ENCODE measurements around the gene AHNAK.

AHNAK gene

DNA sequence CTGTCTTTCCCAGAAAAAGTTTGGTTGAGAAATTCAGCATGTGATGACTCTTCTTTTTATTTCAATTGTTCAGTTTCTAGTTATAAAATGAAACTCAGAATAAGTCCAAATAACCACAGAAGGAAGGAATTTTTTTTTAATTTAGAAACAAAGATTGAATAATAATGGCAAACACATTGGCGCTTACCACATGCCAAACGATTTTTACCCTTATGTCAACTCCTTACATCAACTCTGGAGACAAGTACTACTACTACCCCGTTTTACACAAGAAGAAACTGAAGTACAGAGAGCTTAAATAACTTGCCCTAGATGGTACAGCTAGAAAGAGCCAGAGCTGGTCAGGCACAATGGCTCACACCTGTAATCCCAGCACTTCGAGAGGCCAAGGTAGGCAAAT, 52.4 kb downstream of the AHNAK start:
- DNase-seq = no peak

DNA sequence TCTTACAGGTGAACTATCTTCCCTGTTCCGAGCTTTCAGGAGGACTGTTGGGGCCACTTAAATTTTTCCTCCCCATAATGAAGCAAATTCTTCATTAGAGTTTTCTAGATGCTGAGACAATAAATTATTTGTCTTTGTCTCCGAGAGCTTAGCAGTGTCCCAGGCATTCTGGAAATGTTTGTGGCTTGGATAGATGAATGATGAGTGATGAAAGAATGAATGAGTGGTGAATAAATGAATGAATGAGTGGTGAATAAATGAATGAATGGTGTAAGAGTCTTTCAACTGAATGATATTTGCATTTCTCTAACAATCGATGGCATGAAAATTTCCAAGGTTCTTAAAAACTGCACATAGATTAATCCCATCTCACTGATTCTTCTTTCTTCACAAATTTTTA, 52.8 kb downstream of the AHNAK start:
- no peak for DNase-seq

DNA sequence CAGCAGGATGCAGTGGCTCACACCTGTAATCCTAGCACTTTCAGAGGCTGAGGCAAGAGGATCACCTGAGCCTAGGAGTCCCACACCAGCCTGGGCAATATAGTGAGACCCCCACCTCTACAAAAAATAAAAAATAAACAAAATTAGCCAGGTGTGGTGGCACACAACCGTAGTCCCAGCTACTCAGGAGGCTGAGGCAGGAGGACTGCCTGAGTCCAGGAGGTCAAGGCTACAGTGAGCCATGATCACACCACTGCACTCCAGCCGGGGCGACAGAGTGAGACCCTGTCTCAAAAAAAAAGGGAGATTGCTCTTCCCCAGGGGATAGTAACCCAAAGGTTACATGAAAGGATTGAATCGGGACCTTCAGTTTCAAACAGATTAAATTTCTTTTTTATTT, 54.0 kb downstream of the AHNAK start:
- no peak for DNase-seq

DNA sequence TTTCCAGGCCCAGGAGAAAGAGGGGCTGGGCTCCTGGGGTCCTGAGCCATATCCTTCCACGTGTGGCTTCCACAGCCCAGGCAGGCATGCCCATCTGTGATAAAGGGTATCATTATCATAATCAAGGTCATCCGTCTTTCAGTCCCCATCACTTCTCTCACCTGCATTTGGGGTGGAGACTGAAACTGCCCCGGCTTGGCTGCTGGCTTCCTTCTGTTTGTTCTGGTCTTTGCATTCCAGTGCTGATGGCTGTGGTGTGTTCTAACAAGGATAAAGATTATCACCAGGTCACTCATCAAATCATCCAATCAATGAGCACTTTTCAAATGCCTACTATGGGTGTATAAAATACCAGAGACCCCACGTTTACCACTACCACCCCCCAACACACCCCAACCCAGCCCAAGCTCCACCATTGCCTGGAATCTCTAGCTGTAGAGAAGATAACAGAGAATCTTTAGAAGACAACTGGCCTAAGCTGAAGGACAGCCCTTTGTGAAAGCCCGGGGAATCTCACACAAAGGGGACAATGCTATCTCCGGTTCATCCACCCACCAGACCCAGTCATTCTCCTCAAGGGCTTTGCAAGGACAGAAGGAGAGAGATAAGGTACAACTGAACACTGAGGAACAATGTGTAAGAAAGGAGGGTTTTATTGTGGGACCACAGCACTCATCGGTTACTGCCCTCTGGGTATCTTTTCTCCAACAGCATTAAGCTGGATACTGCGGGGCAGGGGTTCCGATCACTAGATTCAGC, 54.9 kb downstream of the AHNAK start:
- no peak for DNase-seq

DNA sequence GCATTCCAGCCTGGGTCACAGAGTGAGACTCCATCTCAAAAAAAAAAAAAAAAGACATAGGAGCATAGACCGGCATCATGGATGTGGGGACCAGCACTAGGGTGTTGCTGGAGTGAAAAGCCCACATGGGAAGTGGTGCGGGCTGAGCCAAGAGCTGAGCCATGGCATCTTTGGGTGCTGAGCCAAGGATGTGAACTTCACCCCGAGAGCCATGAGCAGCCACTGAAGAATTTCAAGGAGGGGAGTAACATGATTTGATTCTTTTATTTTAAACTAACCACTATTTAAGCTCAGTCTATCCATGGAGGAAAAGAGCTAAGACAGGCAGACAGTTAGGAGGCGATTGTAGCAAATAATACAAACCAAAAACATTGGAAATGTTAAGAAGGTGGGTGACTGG, 57.4 kb downstream of the AHNAK start:
- DNase-seq = no peak

DNA sequence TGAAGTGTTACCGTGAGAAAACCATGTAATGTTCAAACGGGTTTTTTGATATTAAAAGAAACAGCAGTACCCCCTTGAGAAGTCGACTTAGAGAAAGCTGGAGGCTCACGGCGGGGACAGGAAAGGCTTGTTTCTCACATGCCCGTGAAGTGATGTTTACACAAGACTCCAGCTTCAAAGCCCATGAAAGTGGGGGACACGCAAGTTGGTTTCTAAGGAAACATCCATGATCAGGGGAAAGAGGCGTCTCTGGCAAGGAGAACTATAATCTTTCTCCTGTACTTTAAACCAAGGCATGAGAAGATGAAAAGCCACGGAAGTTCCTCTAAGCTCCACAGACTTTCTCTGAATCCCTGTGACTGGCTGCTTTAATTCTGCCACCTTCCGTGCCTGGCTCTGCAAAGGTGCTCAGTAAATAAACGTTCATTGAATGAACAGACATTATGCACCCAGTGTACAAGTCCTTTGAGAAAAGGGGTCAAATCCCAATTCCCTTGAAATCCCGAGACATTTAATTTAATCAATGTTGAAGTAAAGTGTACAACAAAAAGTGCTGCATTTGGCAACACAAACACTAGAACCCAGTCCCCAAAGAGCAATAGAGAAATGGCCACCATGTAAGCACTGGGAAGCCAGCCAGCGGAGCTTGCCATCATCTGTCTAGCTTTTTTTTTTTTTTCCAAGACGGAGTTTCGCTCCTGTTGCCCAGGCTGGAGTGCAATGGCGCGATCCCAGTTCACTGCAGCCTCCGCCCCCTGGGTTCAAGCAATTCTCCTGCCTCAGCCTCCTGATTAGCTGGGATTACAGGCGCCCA, 58.7 kb downstream of the AHNAK start:
- DNase-seq = no peak

DNA sequence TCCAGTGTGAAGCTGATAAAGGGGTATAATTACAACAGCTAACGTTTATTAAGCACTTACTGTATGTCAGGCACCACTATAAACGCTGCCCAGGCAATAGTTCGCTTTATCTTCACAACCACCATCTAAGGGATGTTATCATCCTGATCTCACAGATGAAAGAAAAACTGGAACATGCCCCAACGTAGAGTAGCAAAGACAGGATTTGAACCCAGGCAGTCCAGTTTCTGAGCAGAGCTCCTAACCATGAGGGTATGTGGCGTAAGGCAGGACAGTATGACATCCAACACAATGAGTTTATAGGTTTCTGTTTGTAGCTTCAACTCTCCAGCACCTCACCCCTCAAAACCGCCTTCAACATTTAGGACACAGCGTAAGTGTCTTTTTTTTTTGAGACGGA, 59.5 kb downstream of the AHNAK start:
- no peak for DNase-seq

DNA sequence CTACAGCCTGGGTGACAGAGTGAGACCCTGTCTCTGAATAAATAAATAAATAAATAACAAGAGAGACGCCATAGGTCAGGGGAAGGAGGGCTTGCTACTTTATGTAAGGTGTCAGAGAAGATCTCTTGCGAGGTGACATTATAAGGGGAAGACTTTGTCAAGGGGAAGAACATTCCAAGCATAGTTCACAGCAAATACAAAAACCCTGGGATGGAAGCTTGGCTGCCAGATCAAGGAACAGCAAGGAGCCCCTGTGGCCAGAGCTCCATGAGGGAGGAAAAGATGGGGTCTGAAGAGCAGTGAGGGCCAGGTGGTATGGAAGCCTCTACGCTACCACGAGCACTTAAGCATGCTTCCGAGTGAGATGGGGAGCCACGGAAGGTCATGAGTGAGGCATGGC, 62.3 kb downstream of the AHNAK start:
- no peak for DNase-seq

DNA sequence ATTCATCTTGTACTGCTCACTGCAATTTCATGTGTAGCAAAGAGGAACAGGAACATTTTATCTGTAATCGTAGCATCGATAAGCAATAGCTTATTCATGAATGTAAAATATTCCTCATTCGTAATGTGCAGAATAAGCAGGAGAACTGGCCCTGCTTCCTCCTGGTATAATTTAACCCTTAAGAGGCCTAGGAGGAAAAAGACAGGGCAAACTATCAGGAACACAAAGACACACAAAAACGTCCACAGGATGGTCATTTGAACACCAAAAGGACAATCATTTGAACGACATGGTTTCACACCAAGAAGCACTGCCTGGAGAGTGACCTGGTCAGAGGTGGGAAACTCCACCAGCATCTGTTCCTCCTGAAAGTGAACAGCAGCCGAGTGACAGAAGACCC, 63.9 kb downstream of the AHNAK start:
- DNase-seq = no peak

DNA sequence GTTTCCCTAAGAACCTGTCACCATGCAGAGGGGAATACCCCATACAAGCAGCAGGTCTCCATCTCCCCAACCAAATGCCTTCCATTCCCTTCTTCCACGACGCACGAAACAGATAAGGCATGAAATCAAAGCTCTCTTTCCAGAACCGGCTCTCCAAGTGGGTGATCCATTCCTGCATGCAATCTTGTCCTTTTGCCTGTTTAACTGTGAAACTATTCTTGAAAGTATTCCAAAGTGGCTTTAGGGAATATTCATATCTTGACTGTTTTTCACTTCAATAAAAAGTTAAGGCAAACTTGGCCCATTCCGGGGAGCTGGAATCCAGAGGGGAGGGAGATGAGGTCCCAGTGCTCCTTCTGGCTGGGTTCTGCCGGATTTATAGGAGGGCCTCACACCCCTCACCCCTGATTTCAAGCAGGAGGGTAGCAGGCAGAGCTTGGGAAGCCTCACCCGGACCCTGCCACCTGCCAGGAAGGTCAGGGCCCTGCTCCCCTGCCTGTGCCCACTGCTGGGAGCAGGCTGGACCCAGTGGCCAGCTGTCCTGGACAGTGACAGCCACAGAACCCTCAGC, 66.9 kb downstream of the AHNAK start:
- DNase-seq = no peak

DNA sequence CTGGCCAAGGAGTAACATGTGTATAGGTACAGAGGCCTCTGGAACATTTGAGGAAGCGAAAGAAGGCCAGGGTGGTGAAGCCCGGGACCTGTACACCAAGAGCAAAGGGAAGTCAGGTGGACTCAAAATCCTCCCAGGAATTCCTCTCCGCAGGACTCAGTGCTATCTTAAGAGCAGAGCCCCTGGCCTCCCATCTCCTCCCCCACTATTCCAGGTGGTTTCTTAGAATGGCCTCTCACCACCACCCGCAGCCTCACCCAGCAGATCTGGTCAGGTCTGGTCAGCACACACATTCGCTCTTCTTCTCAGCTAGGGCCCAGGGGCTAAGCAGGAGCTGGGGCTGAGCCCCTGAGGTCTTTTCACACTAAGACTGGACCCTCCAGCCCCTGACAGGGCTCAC, 68.7 kb downstream of the AHNAK start:
- no peak for DNase-seq

DNA sequence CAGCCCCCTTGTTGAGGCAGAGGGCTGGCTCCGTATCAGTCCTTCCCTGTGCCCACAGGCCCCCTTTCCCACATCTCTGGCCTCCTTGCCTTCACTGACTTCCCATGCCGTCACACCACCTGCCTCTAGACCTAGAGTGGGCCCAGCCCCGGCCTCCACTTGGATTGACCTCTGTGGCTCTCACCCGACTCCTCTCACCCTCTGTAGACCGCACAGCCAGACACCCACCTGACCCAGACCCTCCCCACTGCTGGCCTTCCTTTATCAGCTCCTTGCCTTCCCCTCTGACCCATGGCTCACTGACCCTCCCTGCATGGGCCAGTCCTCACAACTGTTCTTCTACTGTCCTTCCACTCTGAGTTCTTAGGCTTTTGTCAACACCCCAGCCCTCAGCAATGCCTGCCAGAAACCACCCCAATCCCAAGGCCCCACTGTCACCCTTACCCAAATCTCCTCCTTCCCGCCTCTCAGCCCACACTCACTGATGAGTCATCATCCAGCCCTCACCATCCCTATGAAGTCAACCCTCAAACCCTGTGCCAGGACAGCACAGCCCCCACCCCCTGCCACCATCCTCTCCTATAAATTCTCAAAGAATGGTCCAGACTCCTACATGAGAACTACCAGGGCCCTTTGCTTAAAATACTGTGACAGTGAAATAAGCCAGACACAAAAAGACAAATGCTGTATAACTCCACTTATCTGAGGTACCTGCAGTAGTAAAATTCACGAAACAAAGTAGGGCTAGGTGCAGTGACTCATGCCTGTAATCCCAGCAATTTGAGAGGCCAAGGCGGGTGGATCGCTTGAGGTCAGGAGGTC, 74.3 kb downstream of the AHNAK start:
- no peak for DNase-seq

DNA sequence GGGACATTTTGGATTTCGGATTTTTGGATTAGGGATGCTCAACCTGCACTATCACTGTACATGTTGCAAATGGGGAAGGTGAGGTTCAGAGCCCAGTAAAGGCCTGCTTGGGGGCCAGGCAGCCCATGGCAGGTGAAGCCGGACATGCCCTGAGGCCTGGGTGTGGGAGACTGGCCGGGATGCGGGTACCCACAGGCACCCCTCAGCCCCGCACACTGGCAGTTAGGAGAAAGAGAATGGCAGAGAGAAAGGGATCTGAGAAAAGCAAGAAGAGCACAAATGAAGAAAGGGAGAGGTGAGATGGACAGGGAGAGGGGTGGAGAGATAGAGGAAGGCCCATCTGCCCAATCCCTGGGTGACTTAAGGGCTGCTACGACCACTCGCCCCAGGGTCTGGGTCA, 75.0 kb downstream of the AHNAK start:
- DNase-seq = no peak

DNA sequence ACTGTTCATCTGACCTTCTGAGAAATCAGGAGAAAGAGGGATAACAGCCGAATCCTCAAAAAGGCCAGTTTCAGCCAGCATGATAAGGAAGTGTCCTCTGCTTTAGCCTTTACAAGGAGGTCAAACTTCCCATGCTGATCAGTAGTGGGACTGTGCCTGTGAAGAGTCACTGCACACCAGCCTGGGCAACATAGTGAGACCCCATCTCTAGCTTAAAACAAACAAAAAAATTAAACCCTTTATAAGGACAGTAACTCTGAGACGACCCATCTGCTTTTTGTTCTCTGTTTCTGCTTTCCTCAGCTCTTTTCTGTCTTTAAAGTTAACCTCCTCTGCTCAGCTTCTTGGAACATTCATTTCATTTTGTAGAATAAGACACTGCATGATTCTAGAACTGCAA, 78.0 kb downstream of the AHNAK start:
- no peak for DNase-seq

DNA sequence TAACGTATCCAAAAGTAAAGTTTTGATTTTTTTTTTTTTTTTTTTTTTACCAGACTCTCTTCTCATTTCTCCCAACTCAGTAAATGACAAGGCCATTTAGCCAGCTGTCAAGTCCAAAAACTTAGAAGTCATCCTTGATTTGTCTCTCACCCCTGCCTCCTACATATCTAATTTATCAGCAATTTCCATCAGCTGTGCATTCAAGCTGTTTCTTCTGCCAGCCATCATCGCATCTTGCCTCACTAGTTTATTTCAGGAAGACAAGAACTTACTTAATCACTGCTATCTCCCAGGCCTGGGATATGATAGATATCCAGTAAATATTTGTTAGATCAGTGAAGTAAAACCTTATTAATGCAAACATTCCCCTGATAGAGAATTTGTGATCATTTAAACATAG, 80.2 kb downstream of the AHNAK start:
- DNase-seq = no peak

DNA sequence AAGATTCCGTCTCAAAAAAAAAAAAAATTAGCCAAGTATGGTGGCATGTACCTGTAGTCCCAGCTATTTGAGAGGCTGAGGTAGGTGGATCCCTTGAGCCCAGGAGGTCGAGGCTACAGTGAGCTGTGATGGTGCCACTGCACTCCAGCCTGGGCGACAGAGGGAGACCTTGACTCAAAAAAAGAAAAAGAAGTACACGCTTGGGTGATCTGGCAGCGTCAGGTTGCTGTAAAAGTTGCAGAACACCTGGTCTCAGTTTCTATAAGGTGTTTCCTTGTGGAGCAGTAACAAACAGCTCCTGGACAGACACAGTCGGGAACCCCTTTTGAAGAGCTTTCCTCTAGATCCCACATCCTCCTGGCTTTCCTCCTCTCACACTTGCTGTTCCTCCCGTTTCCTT, 82.0 kb downstream of the AHNAK start:
- DNase-seq = no peak

DNA sequence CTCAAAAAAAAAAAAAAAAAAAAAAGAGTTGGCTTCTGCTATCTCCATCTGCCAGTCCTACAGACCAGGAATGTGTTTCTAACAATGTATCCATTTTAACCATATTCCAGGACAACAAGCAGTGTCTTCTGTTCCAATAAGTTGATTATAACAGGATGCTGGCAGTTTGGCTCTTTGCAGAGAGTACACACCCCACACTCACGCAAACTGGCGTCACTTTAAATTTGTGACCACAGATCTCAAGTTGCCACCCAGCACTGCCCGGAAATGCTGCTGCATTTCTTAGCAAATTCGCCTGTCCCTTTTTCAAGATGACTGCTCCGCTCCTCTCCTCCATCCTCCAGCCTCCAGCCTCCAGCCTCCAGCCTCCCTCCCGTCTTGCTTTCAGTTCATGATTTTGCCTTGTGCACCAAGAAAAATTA, 83.5 kb downstream of the AHNAK start:
- no peak for DNase-seq

DNA sequence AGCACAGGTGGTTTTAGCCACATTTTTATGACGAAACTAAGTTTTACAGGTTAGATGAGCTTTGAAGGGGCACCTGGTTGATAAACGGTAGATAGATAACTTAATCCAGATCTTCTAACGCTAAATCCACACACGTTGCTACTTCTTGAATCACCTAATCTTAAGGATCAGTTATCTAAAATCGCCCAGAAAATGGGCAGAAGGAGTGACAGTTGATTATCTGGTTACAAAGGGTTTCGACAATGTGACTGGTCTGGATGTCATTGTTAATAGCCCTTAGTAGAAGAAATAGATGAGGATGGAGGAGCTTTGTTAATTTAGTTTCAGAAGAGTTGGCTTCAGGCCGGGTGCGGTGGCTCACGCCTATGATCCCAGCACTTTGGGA, 84.1 kb downstream of the AHNAK start:
- no peak for DNase-seq

DNA sequence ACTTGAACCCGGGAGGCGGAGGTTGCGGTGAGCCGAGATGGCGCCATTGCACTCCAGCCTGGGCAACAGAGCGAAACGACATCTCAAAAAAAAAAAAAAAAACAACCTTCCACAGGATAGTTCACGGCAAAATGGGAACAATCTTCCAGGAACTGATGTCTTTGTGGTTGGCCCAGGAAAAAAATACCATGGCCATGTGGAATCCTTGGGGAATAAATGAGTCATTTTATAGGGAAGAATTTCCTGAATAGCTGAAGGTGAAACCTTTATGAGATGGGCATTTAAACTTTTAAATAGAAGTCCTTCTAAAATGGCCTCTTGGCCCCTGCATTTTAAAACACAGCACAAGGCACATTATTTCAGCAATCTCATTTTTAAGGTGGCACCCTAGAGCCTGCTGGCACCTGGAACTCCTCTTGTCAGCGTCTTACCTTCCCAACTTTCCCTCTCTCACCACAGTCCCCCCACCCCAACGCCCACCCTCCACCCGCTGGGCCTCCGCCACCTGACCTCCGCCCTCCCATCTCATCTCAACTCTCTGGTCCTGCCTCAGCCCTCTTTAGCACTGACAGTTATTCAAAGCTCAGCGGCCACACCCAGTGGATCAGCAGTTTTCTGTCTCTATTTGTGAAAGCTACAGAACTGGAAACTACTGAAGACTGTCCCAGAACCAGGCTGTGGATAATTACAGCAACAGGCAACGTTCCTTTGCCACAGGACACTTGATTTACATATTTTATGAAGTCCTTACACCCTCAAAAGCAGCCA, 84.7 kb downstream of the AHNAK start:
- DNase-seq = no peak

DNA sequence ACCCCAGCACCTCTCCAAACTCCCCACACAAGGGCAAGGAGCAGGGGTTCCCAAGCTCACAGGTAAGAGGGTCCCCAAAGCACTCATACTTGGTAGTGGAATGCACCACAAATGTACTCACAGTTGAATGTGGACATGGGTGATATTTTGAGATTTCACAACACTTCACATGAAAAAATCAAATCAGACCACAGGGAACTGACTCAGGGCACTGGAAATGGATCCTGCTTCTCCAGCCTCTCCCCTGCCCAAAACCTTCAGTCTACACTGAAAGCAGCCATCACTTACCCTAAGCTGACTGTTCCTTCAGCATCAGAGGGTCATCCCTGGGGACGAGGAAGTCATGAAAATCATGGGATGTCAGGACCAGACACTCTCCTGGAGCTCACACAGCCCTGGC, 87.5 kb downstream of the AHNAK start:
- DNase-seq = no peak

DNA sequence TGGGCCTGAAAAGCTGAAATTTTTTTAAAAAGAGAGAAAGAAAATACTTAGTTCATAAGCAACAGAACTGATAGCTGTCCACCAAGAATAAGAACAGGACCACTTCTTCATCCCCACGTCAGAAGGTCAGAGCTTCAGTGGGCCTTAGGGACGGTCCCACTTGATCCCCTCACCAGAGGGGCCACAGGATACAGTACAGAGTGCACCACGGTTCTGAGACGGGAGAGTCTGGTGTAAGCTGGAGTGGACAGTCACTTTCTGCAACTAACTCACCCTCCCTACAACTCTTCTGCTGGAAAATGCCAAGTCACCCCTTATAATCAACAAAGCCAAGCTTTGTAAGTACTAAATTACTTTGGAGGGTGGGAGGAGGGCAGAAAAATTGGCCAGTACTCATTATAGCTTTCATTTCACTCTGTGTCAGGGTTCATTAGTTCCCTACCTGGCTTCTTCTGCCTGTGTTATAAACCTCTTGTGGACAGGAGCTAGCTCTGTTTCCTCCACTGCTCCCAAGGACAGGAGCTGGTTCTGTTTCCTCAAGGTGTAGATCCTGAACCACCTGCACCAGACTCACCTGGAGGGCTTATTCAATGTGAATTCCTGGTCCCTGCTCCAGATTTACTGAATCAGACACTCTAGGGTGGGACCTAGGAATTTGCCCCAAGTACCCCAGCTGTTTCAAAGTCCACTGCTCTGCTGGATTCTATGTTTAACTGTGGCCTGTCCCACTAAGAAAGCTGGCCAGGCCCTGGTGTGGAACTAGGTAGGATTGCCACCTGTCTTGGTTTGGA, 88.2 kb downstream of the AHNAK start:
- DNase-seq = no peak

DNA sequence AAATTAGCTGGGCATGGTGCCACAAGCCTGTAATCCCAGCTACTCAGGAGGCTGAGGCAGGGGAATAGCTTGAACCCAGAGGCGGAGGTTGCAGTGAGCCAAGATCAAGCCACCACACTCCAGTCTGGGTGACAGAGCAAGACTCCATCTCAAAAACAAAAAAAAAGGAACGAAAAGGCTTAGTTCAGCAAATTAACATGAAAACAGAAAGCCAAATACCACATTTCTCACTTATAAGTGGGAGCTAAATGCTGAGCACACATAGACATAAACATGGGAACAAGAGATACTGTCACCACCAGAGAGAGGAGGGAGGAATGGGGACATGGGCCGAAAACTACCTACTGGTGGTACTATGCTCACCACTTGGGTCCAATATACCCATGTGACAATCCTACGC, 89.1 kb downstream of the AHNAK start:
- DNase-seq = no peak

All from activated gamma-delta T cell (primary cell).